Dedifferentiated amniotic fluid mesenchymal stem cell (primary cell): ENCODE data around the gene TRAF4.
"Not testable (repeated sequence)": the region's sequence is repeated elsewhere in the genome, so short reads cannot be mapped to it uniquely, and the experiment has no call there.

ENCODE experiments used
- DNase-seq: peaks from one replicate; pipeline ENCODE4 v3.0.0-alpha.2; 2016; ENCODE audit errors: extremely low spot score

The TRAF4 gene

GRCh38 chr17:28748852-28749515, 5.2 kb downstream of the TRAF4 start:
- no peak for DNase-seq

DNA sequence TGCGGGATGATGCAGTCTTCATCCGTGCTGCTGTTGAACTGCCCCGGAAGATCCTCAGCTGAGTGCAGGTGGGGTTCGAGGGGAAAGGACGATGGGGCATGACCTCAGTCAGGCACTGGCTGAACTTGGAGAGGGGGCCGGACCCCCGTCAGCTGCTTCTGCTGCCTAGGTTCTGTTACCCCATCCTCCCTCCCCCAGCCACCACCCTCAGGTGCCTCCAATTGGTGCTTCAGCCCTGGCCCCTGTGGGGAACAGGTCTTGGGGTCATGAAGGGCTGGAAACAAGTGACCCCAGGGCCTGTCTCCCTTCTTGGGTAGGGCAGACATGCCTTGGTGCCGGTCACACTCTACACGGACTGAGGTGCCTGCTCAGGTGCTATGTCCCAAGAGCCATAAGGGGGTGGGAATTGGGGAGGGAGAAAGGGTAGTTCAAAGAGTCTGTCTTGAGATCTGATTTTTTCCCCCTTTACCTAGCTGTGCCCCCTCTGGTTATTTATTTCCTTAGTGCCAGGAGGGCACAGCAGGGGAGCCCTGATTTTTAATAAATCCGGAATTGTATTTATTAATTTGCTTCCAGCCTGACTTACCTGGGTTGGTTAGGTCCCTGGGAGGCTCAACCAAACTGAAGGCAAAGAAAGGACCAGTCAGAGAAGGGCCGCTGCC, 5.8 kb downstream of the TRAF4 start:
- DNase-seq, result no peak

- peak; percentile 94 for DNase-seq
These were observed 6.6 kb downstream of the TRAF4 start for GRCh38 chr17:28750178-28751047.

GRCh38 chr17:28751600-28752366, 8.0 kb downstream of the TRAF4 start:
- no peak for DNase-seq

DNA sequence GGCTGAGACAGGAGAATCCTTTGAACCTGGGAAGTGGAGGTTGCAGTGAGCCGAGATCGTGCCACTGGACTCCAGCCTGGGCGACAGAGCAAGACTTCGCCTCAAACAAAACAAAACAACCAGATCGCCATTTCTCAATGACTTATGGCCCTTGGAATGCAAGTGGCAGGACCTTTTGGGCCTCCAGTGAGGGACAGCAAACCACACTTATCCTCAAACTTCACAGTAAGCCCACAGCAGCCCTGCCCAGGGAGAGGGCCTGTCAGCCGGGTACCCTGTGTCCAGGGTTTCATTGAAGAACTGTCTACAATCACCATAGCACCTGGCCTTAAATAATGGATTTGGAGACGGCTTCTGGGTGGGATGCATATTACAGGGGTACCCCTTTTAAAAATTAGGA, 11.7 kb downstream of the TRAF4 start:
- DNase-seq, result no peak

DNA sequence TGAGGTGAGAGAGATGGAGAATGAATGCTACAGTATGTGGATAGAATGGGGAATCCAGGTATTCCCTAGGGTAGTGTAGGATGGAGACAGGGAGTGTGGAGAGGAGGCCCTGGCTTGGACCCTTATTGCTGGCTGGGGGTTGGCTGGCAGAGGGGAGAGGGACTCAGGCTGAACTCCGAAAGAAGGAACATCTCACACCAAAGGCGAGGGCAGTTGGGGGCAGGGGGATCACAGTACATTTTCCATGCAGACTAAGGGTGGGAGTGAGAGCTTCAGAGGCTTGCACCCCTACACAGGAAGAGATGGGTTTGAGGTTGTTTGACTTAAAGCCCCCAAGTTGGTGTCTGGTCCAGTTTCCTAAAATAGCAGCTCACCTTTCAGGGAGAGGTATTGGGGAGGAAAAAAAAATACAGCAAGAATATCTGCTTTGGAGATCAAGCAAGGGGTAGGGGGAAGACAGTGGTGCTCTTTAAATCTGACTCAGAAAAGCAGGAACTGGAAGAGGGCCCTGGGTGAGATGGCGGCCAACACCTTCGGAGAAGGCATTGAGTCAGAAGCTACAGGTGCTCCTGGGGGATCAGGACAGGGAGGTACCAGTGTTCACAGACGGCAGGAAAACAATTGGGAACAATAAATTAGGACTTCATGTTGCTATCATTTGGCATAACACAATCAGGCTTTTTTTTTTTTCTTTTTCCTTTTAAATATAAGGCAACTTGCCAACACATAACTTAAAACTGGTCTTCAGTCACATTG, 12.4 kb downstream of the TRAF4 start:
- DNase-seq, result no peak

DNA sequence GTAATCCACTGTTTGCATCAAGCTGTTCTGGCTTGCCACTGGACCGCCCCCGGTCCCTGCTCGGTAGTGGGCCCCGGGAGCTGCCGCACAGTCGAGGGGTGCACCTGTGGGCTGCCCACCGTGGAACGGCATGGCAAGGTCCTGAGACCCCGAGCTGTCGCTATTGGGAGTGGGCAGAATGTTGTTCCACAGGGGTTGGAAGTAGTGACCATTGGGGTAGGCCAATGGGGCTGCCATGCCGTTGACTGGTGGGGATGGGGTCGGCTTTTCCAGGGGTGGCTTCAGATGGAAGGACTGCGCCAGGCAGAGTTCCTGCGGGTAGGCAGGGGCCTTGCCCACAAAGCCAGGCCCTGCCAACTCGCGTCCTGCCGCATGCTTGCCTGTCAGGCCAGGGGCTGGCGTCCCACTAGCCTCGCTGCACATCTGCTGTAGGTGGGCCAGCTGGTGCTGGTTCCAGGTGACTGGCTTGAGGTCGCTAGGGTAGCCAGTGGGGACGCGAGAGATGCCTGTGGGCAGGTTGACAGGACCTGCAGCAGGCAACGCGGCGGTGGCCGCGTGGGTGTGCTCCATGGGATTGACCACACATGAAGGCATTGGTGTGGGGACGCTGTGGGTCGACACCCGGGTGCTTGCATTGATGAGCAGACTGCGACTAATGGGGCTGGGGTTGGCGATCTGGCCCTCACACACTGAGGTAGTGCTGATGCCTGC, 14.8 kb downstream of the TRAF4 start:
- no peak for DNase-seq

DNA sequence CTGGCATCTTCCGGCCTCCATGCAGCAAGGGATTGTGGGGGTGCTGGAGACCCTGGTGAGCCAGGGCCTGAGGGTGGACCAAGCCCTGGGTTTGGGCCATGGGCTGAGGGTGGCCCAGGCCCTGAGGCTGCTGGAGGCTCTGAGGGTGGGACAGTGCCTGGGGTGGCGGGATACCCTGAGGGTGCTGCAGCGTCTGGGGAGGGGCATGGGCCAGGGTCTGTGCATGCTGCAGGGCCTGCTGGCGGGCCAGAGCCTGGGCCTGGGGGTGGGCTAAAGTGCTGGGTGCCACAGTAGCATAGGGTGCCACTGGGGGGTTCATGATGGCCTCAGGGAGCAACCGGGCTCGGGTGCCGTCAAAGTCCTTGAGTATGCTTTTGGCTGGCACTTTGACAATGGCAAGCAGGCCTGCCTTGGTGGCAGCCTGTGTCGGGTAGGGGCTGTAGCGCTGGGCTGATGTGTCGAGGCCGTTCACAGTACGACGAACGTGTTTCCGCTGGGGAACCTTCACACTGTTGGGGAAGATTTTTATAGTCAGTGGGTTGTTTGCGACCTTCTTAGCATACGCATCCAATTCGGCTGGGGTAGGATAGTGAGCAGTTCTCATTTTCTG, 15.6 kb downstream of the TRAF4 start:
- DNase-seq, result no peak

GRCh38 chr17:28760601-28761562, 17.1 kb downstream of the TRAF4 start:
- no peak for DNase-seq

DNA sequence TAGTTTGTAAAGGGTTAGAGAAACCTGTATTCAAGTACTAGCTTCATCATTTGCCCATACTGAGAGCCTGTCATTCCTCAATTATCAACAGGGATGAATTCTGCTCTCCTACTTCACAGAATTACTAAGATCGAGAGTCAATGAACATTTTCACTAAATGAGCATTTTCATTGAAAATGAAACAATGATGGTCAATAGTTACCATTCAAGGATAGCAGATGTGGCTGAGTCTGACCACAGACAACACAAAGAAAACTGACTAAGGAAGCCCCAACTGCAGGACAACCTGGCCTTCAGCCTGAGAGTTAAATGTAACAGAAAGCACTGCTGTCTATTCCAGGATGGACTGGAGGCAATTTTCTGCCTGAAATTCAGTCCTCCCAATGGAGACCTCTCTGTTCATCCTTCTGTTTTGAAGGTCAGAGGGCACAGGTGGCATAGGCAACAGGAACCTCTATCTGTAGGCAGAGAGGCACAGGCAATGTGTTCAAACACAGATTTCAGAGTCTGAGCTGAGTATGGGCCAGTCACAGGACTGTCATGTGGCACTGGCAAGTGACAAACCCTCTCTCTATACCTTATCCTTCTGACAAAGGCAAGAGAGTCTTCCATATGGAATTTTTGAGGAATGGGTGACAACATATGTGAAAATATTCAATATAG, 19.5 kb downstream of the TRAF4 start:
- DNase-seq, result no peak

DNA sequence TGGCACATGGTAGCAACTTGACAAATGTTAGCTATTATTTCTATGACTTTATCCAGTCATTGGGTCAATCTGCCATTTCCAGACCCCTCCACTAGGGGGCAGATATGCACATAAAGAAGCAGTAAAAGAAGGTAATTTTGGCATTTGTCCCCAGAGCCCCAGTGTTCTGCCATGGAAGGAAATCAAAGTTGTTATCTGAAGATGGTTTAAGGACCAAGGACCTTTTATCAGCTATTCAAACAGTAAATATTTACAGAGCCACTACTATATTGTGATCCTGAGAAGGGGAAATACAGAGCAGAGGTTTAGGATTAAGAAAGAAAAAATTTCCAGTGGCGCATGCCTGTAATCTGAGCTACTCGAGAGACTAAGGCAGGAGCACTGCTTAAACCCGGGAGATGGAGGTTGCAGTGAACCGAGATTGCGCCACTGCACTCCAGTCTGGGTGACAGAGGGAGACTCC, 20.0 kb downstream of the TRAF4 start:
- peak; percentile 81 for DNase-seq

DNA sequence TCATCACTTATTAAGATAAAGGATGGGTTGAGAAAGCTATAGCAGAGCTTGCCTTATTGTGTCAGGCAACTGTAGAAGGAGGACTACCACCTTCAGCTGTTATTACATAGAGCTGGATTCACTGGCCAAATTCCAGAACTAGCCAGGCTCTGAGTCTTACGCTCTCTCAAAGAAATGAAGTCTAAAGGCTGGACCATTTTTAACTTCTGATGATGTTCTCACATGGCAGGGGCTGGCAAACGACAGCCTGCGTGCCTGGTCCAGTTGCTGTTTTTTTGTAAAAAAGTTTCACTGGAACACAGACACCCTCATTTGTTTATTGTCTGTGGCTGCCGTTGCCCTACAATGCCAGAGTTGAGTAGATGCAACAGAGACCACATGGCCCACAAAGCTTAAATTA, 21.2 kb downstream of the TRAF4 start:
- no peak for DNase-seq

DNA sequence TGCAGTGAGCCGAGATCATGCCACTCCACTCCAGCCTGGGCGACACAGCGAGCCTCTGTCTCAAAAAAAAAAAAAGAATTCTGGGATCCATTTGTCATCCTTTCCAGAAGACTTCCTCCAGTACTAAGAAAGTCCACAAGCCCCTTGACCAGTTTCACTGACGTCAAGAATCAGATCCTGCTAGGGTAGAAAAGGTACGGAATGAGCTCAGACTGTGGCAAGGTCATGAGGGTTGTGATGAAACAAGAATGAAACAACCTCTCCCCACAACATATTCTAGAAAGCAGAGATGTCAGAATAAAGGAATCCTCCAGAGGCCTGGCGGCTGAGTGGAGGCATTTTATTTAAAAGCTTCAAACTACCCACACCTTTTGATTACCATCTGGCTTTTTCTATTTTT, 29.9 kb downstream of the TRAF4 start:
- no peak for DNase-seq

DNA sequence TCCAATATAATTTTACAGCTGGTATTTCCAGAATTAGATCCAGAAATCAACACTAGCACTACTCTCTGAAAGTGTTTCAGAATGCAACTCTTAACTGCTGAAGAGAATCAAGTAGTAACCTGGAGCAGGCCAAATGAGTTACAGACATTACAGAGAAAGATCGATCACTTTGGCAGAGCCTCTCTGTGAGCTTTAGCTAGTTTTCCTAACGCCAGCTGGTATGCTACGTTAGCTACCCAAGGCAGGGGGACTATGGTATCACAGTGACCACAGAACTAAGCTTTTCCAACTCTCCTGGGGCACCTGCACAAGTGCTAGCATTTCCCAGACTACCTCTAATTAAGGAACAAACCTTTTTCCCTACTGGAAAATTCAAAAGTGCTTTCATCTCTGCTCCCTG, 30.4 kb downstream of the TRAF4 start:
- DNase-seq, result no peak

DNA sequence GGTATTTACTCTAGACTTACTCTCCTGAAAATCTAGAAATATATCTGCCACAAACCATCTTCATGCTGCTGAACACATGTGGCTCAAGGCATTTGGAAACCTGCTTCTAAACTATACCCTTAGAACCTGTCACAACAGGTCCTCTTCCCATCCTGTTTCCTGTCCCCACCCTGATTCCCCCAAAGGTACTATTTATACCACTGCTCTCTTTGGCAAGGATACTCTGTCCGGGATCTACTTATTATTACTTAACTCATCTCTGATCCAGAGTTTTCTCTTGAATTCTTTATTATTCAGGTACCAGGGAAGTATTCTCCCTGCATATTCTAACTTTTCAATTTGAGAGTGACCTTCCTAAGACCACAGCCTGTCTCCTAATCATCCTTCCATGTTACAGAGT, 33.4 kb downstream of the TRAF4 start:
- DNase-seq, result no peak

DNA sequence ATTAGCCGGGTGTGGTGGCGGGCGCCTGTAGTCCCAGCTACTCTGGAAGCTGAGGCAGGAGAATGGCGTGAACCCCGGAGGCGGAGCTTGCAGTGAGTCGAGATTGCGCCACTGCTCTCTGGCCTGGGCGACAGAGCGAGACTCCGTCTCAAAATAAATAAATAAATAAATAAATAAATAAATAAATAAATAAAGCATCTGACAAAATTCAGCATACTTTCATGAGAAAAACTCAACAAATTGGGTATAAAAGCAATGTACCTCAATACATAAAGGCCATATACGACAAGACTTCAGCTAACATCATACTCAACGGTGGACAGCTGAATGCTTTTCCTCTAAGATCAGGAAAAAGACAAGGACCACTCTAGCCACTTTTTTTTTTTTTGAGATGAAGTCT, 35.8 kb downstream of the TRAF4 start:
- not testable (repeated sequence) for DNase-seq

GRCh38 chr17:28783161-28783560, 39.4 kb downstream of the TRAF4 start:
- DNase-seq, result no peak

- DNase-seq, result no peak
These were observed 44.3 kb downstream of the TRAF4 start for GRCh38 chr17:28788100-28788499.
